Measurements from ENCODE around the gene TICAM2.
A peak's percentile ranks its signal among the peaks of the same experiment; 100 is the strongest.

Gene TICAM2

DNA sequence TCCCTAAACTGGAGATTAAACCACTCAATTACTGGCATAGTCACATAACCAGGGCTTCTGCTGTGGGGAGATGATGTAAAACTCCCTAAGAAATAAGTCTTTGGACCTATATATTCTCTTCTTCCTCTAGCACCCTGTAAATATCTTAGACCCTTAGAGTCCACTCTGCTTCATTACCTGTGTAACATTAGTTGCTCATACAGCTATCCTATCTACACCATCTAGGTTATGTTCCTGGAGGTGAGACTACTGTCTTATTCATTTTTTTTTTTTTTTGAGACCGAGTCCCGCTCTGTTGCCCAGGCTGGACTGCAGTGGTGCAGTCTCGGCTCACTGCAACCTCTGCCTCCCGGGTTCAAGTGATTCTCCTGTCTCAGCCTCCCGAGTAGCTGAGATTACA, 9.6 kb upstream of the TICAM2 start:
- no peak for DNase-seq (ENCODE audit: low spot score)
- Histone ChIP-seq H2BK120ac (ENCODE audit: low read depth, low read length) (no peak overlapping the region), H3K4me1 (ENCODE audit: control insufficient read depth in 2 of 2, insufficient read depth in 1 of 2, low read depth in 1 of 2, low read length in 2 of 2) (no peaks in the 10 kb centered on the region), H3K4ac (ENCODE audit: low read length) (no peak overlapping the region), H2BK12ac (ENCODE audit: low read length) (no peak overlapping the region), H2AFZ (ENCODE audit: low read length) (no peak overlapping the region), H3K18ac (ENCODE audit: low read length) (no peak overlapping the region), H3K27ac (replicated peaks; ENCODE audit: low read length) (no peak overlapping the region), H3K4me2 (ENCODE audit: insufficient read depth, low read length, poor library complexity, severe bottlenecking) (no peak overlapping the region), H3K9ac (ENCODE audit: low read depth, low read length, poor library complexity) (no peak overlapping the region), H2BK15ac (ENCODE audit: low read length) (no peak overlapping the region), H3K14ac (ENCODE audit: low read length) (no peak overlapping the region), H2AK5ac (ENCODE audit: low read depth, low read length) (no peak overlapping the region), H3K27me3 (ENCODE audit: control insufficient read depth in 3 of 3, insufficient read depth in 3 of 3, low read depth in 1 of 3, low read length in 3 of 3) (no peaks in the 10 kb centered on the region), H3K36me3 (replicated peaks in 1 of 2; ENCODE audit: control insufficient read depth in 2 of 2, insufficient read depth in 2 of 2, low read length in 2 of 2) (peaks cover 6 to 65% of the 10 kb centered on the region in 2 donors), H3K9me3 (replicated peaks in 1 of 2; ENCODE audit: control insufficient read depth in 2 of 2, insufficient read depth in 1 of 2, low read depth in 1 of 2, low read length in 2 of 2) (no peaks in the 10 kb centered on the region), H3K23ac (ENCODE audit: low read depth, low read length, poor library complexity) (no peak overlapping the region), H4K8ac (ENCODE audit: low read depth, low read length) (no peak overlapping the region), H2BK5ac (ENCODE audit: low read length) (no peak overlapping the region), H4K91ac (ENCODE audit: low read depth, low read length, poor library complexity) (no peak overlapping the region), H3K79me1 (ENCODE audit: low read depth, low read length) (no peaks in the 10 kb centered on the region), H3K4me3 (ENCODE audit: low read length in 2 of 2) (no peak overlapping the region)
- WGBS, 2 donors (ENCODE audit: extremely low coverage in 2 of 2, insufficient read length in 2 of 2, insufficient replicate concordance in 1 of 2) = no CpG with 5 or more reads among the region's 5 CpGs

DNA sequence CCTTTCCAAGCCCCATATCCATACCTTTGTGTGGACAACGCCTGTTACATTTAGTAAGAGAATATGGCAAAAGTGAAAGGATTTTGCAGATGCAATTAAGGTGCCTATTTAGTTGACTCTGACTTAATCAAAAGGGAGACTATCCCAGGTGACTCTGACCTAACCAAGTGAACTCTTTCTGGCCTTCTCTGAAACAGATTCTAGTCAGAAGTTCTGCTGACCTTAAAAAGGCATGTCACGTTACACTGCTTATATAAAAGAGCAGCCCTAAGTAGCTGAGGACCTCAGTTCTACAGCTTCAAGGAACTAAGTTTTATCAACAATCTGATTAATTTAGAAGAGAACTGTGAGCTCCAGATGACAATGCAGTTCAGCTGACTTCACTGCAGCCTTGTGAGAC, 5.7 kb upstream of the TICAM2 start:
- H2BK12ac ChIP-seq (ENCODE audit: low read length) = no peak overlapping the region

DNA sequence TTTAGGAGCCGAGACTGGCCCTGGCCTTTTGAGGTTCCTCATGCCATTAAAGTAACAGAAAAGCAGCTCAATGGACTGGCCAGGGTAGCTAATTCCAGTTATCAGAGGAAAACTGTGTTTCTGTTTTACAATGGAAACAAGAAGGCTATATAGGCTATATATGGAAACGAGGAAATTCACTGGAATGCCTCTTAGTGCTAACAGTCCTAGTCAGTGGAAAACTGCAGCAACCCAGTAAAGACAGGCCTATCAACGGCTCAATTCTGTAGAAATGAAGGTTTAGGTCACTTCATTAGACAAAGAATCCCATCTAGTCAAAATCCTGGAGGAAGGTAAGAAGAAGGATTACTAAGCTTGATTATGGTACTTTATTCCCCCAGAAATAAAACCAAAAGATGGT, 3.2 kb upstream of the TICAM2 start:
- Histone ChIP-seq H3K27ac (replicated peaks; ENCODE audit: low read length) (no peak overlapping the region), H3K36me3 (replicated peaks in 1 of 2; ENCODE audit: control insufficient read depth in 2 of 2, insufficient read depth in 2 of 2, low read length in 2 of 2) (peaks cover 3 to 26% of the 10 kb centered on the region in 2 donors), H3K4me2 (ENCODE audit: insufficient read depth, low read length, poor library complexity, severe bottlenecking) (no peak overlapping the region), H4K91ac (ENCODE audit: low read depth, low read length, poor library complexity) (no peak overlapping the region), H2AK5ac (ENCODE audit: low read depth, low read length) (no peak overlapping the region), H3K4ac (ENCODE audit: low read length) (no peak overlapping the region), H3K14ac (ENCODE audit: low read length) (no peak overlapping the region), H3K23ac (ENCODE audit: low read depth, low read length, poor library complexity) (no peak overlapping the region), H3K9ac (ENCODE audit: low read depth, low read length, poor library complexity) (no peak overlapping the region), H3K27me3 (ENCODE audit: control insufficient read depth in 3 of 3, insufficient read depth in 3 of 3, low read depth in 1 of 3, low read length in 3 of 3) (no peaks in the 10 kb centered on the region), H4K8ac (ENCODE audit: low read depth, low read length) (no peak overlapping the region), H3K9me3 (replicated peaks in 1 of 2; ENCODE audit: control insufficient read depth in 2 of 2, insufficient read depth in 1 of 2, low read depth in 1 of 2, low read length in 2 of 2) (peaks cover 0 to 8% of the 10 kb centered on the region in 2 donors), H2BK120ac (ENCODE audit: low read depth, low read length) (no peak overlapping the region), H3K18ac (ENCODE audit: low read length) (no peak overlapping the region), H2BK5ac (ENCODE audit: low read length) (no peak overlapping the region), H2AFZ (ENCODE audit: low read length) (no peak overlapping the region), H3K4me1 (ENCODE audit: control insufficient read depth in 2 of 2, insufficient read depth in 1 of 2, low read depth in 1 of 2, low read length in 2 of 2) (peaks cover 0 to 5% of the 10 kb centered on the region in 2 donors), H2BK15ac (ENCODE audit: low read length) (no peak overlapping the region), H3K4me3 (ENCODE audit: low read length in 2 of 2) (no peak overlapping the region), H3K79me1 (ENCODE audit: low read depth, low read length) (peaks cover 5% of the 10 kb centered on the region), H2BK12ac (ENCODE audit: low read length) (no peak overlapping the region)
- DNase-seq (ENCODE audit: low spot score) = no peak
- no CpG with 5 or more reads among the region's 3 CpGs for WGBS, 2 donors (ENCODE audit: extremely low coverage in 2 of 2, insufficient read length in 2 of 2, insufficient replicate concordance in 1 of 2)

More for the DNA sequence above, 5.7 kb upstream of the TICAM2 start:
- Histone ChIP-seq H3K23ac (ENCODE audit: low read depth, low read length, poor library complexity) (no peak overlapping the region), H3K18ac (ENCODE audit: low read length) (no peak overlapping the region), H3K4ac (ENCODE audit: low read length) (no peak overlapping the region), H4K8ac (ENCODE audit: low read depth, low read length) (no peak overlapping the region), H3K9ac (ENCODE audit: low read depth, low read length, poor library complexity) (no peak overlapping the region), H3K27ac (replicated peaks; ENCODE audit: low read length) (no peak overlapping the region), H3K9me3 (replicated peaks in 1 of 2; ENCODE audit: control insufficient read depth in 2 of 2, insufficient read depth in 1 of 2, low read depth in 1 of 2, low read length in 2 of 2) (peaks cover 0 to 2% of the 10 kb centered on the region in 2 donors), H2BK15ac (ENCODE audit: low read length) (no peak overlapping the region), H3K36me3 (replicated peaks in 1 of 2; ENCODE audit: control insufficient read depth in 2 of 2, insufficient read depth in 2 of 2, low read length in 2 of 2) (peaks cover 3 to 44% of the 10 kb centered on the region in 2 donors), H2AFZ (ENCODE audit: low read length) (no peak overlapping the region), H3K4me1 (ENCODE audit: control insufficient read depth in 2 of 2, insufficient read depth in 1 of 2, low read depth in 1 of 2, low read length in 2 of 2) (peaks cover 0 to under 1% of the 10 kb centered on the region in 2 donors), H3K14ac (ENCODE audit: low read length) (no peak overlapping the region), H2BK120ac (ENCODE audit: low read depth, low read length) (no peak overlapping the region), H3K27me3 (ENCODE audit: control insufficient read depth in 3 of 3, insufficient read depth in 3 of 3, low read depth in 1 of 3, low read length in 3 of 3) (no peaks in the 10 kb centered on the region), H2BK5ac (ENCODE audit: low read length) (no peak overlapping the region), H4K91ac (ENCODE audit: low read depth, low read length, poor library complexity) (no peak overlapping the region), H3K79me1 (ENCODE audit: low read depth, low read length) (no peaks in the 10 kb centered on the region), H3K4me3 (ENCODE audit: low read length in 2 of 2) (no peak overlapping the region), H3K4me2 (ENCODE audit: insufficient read depth, low read length, poor library complexity, severe bottlenecking) (no peak overlapping the region), H2AK5ac (ENCODE audit: low read depth, low read length) (no peak overlapping the region)
- WGBS, 2 donors (ENCODE audit: extremely low coverage in 2 of 2, insufficient read length in 2 of 2, insufficient replicate concordance in 1 of 2) = no CpG with 5 or more reads among the region's 2 CpGs
- DNase-seq (ENCODE audit: low spot score) = no peak

GRCh38 chr5:115602591-115603125, 379 bp upstream of the TICAM2 start:
- H4K91ac ChIP-seq (ENCODE audit: low read depth, low read length, poor library complexity) = no peak overlapping the region
- no peak overlapping the region for H3K23ac ChIP-seq (ENCODE audit: low read depth, low read length, poor library complexity)
- H3K9ac ChIP-seq (ENCODE audit: low read depth, low read length, poor library complexity) = no peak overlapping the region
- no peak overlapping the region for H2BK5ac ChIP-seq (ENCODE audit: low read length)
- peaks cover 5% of the 10 kb centered on the region for H3K79me1 ChIP-seq (ENCODE audit: low read depth, low read length)
- no CpG with 5 or more reads among the region's 11 CpGs for WGBS, 2 donors (ENCODE audit: extremely low coverage in 2 of 2, insufficient read length in 2 of 2, insufficient replicate concordance in 1 of 2)
- peak; percentile 40 for DNase-seq (ENCODE audit: low spot score)
- H3K4me2 ChIP-seq (ENCODE audit: insufficient read depth, low read length, poor library complexity, severe bottlenecking) = peak overlapping the region; percentile 78
- H3K14ac ChIP-seq (ENCODE audit: low read length) = no peak overlapping the region
- no peak overlapping the region for H4K8ac ChIP-seq (ENCODE audit: low read depth, low read length)
- no peak overlapping the region for H2BK15ac ChIP-seq (ENCODE audit: low read length)
- H3K18ac ChIP-seq (ENCODE audit: low read length) = no peak overlapping the region
- H3K4me1 ChIP-seq (ENCODE audit: control insufficient read depth in 2 of 2, insufficient read depth in 1 of 2, low read depth in 1 of 2, low read length in 2 of 2) = peaks cover 0 to 7% of the 10 kb centered on the region in 2 donors
- no peaks in the 10 kb centered on the region for H3K27me3 ChIP-seq (ENCODE audit: control insufficient read depth in 3 of 3, insufficient read depth in 3 of 3, low read depth in 1 of 3, low read length in 3 of 3)
- H3K36me3 ChIP-seq (replicated peaks in 1 of 2; ENCODE audit: control insufficient read depth in 2 of 2, insufficient read depth in 2 of 2, low read length in 2 of 2) = peaks cover 3 to 19% of the 10 kb centered on the region in 2 donors
- H3K9me3 ChIP-seq (replicated peaks in 1 of 2; ENCODE audit: control insufficient read depth in 2 of 2, insufficient read depth in 1 of 2, low read depth in 1 of 2, low read length in 2 of 2) = peaks cover 0 to 8% of the 10 kb centered on the region in 2 donors
- H2AK5ac ChIP-seq (ENCODE audit: low read depth, low read length) = no peak overlapping the region
- no peak overlapping the region for H3K4me3 ChIP-seq (ENCODE audit: low read length in 2 of 2)
- H2AFZ ChIP-seq (ENCODE audit: low read length) = no peak overlapping the region
- H2BK12ac ChIP-seq (ENCODE audit: low read length) = no peak overlapping the region
- H2BK120ac ChIP-seq (ENCODE audit: low read depth, low read length) = no peak overlapping the region
- peak overlapping the region; percentile 56 for H3K27ac ChIP-seq (replicated peaks; ENCODE audit: low read length)
- H3K4ac ChIP-seq (ENCODE audit: low read length) = no peak overlapping the region
